GM10266 (cell line): Measurements from ENCODE around the gene LRRC23.
"Not testable (repeated sequence)": the region's sequence is repeated elsewhere in the genome, so short reads cannot be mapped to it uniquely, and the experiment has no call there.

Source experiments
- DNase-seq: peaks from one replicate; pipeline ENCODE4 v3.0.0; 2012; ENCODE audit errors: extremely low spot score
- TF ChIP-seq, protein P1 (sequence below): IDR thresholded peaks from 2 replicates; pipeline ENCODE4 v1.5.1; 2012; ENCODE audit warnings: mild to moderate bottlenecking, low read depth; ENCODE audit not compliant: control insufficient read depth, insufficient read depth; ENCODE audit errors: missing control alignments

LRRC23 gene

DNA sequence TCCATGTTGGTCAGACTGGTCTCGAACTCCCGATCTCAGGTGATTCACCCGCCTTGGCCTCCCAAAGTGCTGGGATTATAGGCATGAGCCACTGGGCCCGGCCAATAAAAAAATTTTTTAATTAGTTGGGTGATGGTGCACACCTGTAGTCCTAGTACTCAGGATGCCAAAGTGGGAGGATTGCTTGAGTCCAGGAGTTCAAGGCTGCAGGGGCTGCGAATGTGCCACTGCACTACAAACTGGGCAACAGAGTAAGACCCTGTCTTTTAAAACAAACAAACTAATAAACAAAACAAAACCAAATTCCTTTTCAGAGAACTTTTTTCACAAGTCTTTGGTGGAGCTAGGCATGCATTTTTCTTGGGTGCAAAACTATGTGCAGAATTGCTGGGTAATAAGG is 21.4 kb upstream of the LRRC23 start:
- no peak for DNase-seq
- TF ChIP-seq, protein P1, sequence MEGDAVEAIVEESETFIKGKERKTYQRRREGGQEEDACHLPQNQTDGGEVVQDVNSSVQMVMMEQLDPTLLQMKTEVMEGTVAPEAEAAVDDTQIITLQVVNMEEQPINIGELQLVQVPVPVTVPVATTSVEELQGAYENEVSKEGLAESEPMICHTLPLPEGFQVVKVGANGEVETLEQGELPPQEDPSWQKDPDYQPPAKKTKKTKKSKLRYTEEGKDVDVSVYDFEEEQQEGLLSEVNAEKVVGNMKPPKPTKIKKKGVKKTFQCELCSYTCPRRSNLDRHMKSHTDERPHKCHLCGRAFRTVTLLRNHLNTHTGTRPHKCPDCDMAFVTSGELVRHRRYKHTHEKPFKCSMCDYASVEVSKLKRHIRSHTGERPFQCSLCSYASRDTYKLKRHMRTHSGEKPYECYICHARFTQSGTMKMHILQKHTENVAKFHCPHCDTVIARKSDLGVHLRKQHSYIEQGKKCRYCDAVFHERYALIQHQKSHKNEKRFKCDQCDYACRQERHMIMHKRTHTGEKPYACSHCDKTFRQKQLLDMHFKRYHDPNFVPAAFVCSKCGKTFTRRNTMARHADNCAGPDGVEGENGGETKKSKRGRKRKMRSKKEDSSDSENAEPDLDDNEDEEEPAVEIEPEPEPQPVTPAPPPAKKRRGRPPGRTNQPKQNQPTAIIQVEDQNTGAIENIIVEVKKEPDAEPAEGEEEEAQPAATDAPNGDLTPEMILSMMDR: no peak

- DNase-seq: no peak
- TF ChIP-seq, protein P1: no peak
Observed at GRCh38 chr12:6883683-6884082, 20.9 kb upstream of the LRRC23 start.

GRCh38 chr12:6884539-6884938 is 20.1 kb upstream of the LRRC23 start:
- no peak for DNase-seq
- TF ChIP-seq, protein P1: no peak

GRCh38 chr12:6886206-6886999 is 18.2 kb upstream of the LRRC23 start:
- DNase-seq: not testable (repeated sequence)

DNA sequence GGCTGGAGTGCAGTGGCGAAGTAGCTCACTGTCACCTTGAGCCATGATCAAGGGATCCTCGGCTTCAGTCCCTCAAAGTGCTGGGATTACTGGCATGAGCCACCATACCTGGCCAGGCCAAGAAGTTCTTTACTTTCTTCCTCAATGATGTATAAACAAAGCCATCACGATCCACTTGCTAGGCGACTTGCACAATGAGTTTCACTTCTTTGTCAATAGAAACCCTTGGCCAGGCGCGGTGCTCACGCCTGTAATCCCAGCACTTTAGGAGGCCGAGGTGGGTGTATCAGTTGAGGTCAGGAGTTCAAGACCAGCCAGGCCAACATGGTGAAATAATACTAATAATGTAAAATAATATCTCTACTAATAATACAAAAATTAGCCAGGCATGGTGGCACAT is 17.2 kb upstream of the LRRC23 start:
- TF ChIP-seq, protein P1: no peak
- DNase-seq: no peak

GRCh38 chr12:6888360-6888759 is 16.3 kb upstream of the LRRC23 start:
- DNase-seq: no peak
- TF ChIP-seq, protein P1: no peak

- not testable (repeated sequence) for DNase-seq
Observed at GRCh38 chr12:6888794-6889193, 15.8 kb upstream of the LRRC23 start.

- not testable (repeated sequence) for DNase-seq
Observed at GRCh38 chr12:6889775-6890573, 14.6 kb upstream of the LRRC23 start.
